Type B pancreatic cell (in vitro differentiated cells): ENCODE results near the gene IFI6. TPM values are rescaled to one million over a fixed set of nuclear protein-coding genes. Genes with fewer than 3 reads are reported as not detected.

Experiments used
- DNase-seq: peaks from one replicate; pipeline ENCODE4 v3.0.0; 2021; ENCODE audit warnings: mixed read lengths; ENCODE audit not compliant: unreplicated experiment; ENCODE audit errors: extremely low spot score
- H3K27ac Mint-ChIP-seq: 2 replicates; pipeline ENCODE4 v1.8.0; 2021; ENCODE audit warnings: mild to moderate bottlenecking, mixed read lengths
- H3K27me3 Mint-ChIP-seq: 2 replicates; pipeline ENCODE4 v1.8.0; 2021; ENCODE audit warnings: mixed read lengths
- H3K36me3 Mint-ChIP-seq: 2 replicates; pipeline ENCODE4 v1.8.0; 2021; ENCODE audit warnings: mixed read lengths
- H3K4me1 Mint-ChIP-seq: one replicate; pipeline ENCODE4 v1.8.0; 2021; ENCODE audit warnings: mixed read lengths; ENCODE audit not compliant: unreplicated experiment
- H3K4me3 Mint-ChIP-seq: 2 replicates; pipeline ENCODE4 v1.8.0; 2021; ENCODE audit warnings: mild to moderate bottlenecking, mixed read lengths
- H3K9me3 Mint-ChIP-seq: 2 replicates; pipeline ENCODE4 v1.8.0; 2021; ENCODE audit warnings: mixed read lengths
- CTCF ChIP-seq: fragments of 200-600 bp; sonication (generic); conservative IDR thresholded peaks from 2 replicates; pipeline ENCODE4 v1.5.0; 2021; ENCODE audit warnings: antibody characterized with exemption, mild to moderate bottlenecking
- total RNA-seq: library from RNA; stranded (reverse); gene quantifications from 2 replicates; pipeline ENCODE4 v1.2.1, GENCODE V29; 2021; ENCODE audit warnings: low replicate concordance

The IFI6 gene
- total RNA-seq, 1 donor from 2014 or later: 62.2 TPM

- DNase-seq: no peak
- Mint-ChIP-seq H3K27ac (no peak overlapping the region), H3K4me1 (peaks cover 24% of the 10 kb centered on the region), H3K4me3 (no peak overlapping the region), H3K9me3 (no peaks in the 10 kb centered on the region), H3K36me3 (no peaks in the 10 kb centered on the region), H3K27me3 (no peaks in the 10 kb centered on the region)
- TF ChIP-seq CTCF: no peak
These were observed 3.7 kb downstream of the IFI6 start for GRCh38 chr1:27668121-27668807.

GRCh38 chr1:27666791-27667254 lies 5.2 kb downstream of the IFI6 start:
- H3K4me3 Mint-ChIP-seq: no peak overlapping the region
- peaks cover 26% of the 10 kb centered on the region for H3K4me1 Mint-ChIP-seq
- no peak for DNase-seq

GRCh38 chr1:27666294-27666693 lies 5.7 kb downstream of the IFI6 start:
- H3K36me3 Mint-ChIP-seq: no peaks in the 10 kb centered on the region
- H3K4me1 Mint-ChIP-seq: peaks cover 23% of the 10 kb centered on the region
- H3K4me3 Mint-ChIP-seq: no peak overlapping the region
- no peak for DNase-seq
- no peak overlapping the region for H3K27ac Mint-ChIP-seq
- TF ChIP-seq CTCF: no peak
- H3K9me3 Mint-ChIP-seq: no peaks in the 10 kb centered on the region
- H3K27me3 Mint-ChIP-seq: no peaks in the 10 kb centered on the region

More at GRCh38 chr1:27666791-27667254, 5.2 kb downstream of the IFI6 start:
- no peak overlapping the region for H3K27ac Mint-ChIP-seq
- no peaks in the 10 kb centered on the region for H3K9me3 Mint-ChIP-seq
- TF ChIP-seq CTCF: no peak
- no peaks in the 10 kb centered on the region for H3K27me3 Mint-ChIP-seq
- H3K36me3 Mint-ChIP-seq: no peaks in the 10 kb centered on the region

GRCh38 chr1:27665016-27665651 lies 6.9 kb downstream of the IFI6 start:
- H3K36me3 Mint-ChIP-seq: no peaks in the 10 kb centered on the region
- no peaks in the 10 kb centered on the region for H3K27me3 Mint-ChIP-seq
- no peaks in the 10 kb centered on the region for H3K9me3 Mint-ChIP-seq
- no peak overlapping the region for H3K27ac Mint-ChIP-seq
- DNase-seq: no peak
- no peak for TF ChIP-seq CTCF
- H3K4me3 Mint-ChIP-seq: no peak overlapping the region
- peaks cover 23% of the 10 kb centered on the region for H3K4me1 Mint-ChIP-seq

- no peaks in the 10 kb centered on the region for H3K36me3 Mint-ChIP-seq
- H3K4me1 Mint-ChIP-seq: peaks cover 23% of the 10 kb centered on the region
- H3K27ac Mint-ChIP-seq: no peak overlapping the region
- H3K4me3 Mint-ChIP-seq: no peak overlapping the region
- H3K9me3 Mint-ChIP-seq: no peaks in the 10 kb centered on the region
- H3K27me3 Mint-ChIP-seq: no peaks in the 10 kb centered on the region
- TF ChIP-seq CTCF: no peak
- DNase-seq: no peak
These were observed 7.7 kb downstream of the IFI6 start for GRCh38 chr1:27664291-27664690.
